Ascending aorta (tissue), 2 donors: ENCODE results near the gene ATP6V1E1. TPM values are rescaled to one million over a fixed set of nuclear protein-coding genes. Genes with fewer than 3 reads are reported as not detected.

ENCODE experiments used
- DNase-seq, 2 donors: peaks; one replicate each; pipeline ENCODE4 v3.0.0-alpha.2; 2019; ENCODE audit warnings: low spot score in 2 of 2
- H3K27ac ChIP-seq, 2 donors: fragments of 200-600 bp; sonication (generic); one replicate each; pipeline ENCODE4 v1.5.1; 2016 to 2017; ENCODE audit warnings: mild to moderate bottlenecking in 1 of 2
- H3K27me3 ChIP-seq: fragments of 200-600 bp; sonication (generic); one replicate; pipeline ENCODE4 v1.5.1; 2017
- H3K36me3 ChIP-seq, 2 donors: fragments of 200-600 bp; sonication (generic); one replicate each; pipeline ENCODE4 v1.5.1; 2016
- H3K4me1 ChIP-seq, 2 donors: fragments of 200-600 bp; sonication (generic); one replicate each; pipeline ENCODE4 v1.5.1; 2016 to 2017; ENCODE audit warnings: mild to moderate bottlenecking in 1 of 2
- H3K4me3 ChIP-seq, 2 donors: fragments of 200-600 bp; sonication (generic); one replicate each; pipeline ENCODE4 v1.5.1; 2016 to 2017; ENCODE audit warnings: mild to moderate bottlenecking in 1 of 2
- H3K9me3 ChIP-seq, 2 donors: fragments of 200-600 bp; sonication (generic); one replicate each; pipeline ENCODE4 v1.5.1; 2016
- CTCF ChIP-seq, 3 experiments: fragments of 200-600 bp in 2 of 3; fragments of 450-650 bp in 1 of 3; sonication (generic) in 2 of 3; IDR thresholded peaks; one replicate each; pipeline ENCODE4 v1.5.1; 2016 to 2019; ENCODE audit warnings: antibody characterized with exemption in 3 of 3, mild to moderate bottlenecking in 1 of 3, moderate library complexity in 1 of 3
- intact Hi-C: fragments of 100-400 bp; cut with DNase I; formaldehyde crosslinking; loops from one replicate; pipeline ENCODE4 v1.15.1; 2023
- total RNA-seq: library from RNA; depleted of rRNA; stranded (reverse); fragments of >200 nt; gene quantifications from one replicate; pipeline ENCODE4 v1.1.0, GENCODE V29; 2016

Gene ATP6V1E1
- total RNA-seq, 1 donor from 2014 or later = 94.6 TPM

GRCh38 chr22:17597217-17597616, 31.3 kb downstream of the ATP6V1E1 start:
- Histone ChIP-seq H3K4me3 (no peak overlapping the region), H3K9me3 (no peaks in the 10 kb centered on the region), H3K36me3 (peaks cover 86 to 100% of the 10 kb centered on the region in 2 donors), H3K27ac (no peak overlapping the region), H3K4me1 (no peaks in the 10 kb centered on the region), H3K27me3 (no peaks in the 10 kb centered on the region)
- DNase-seq = no peak
- intact Hi-C loops = no loop called here
- TF ChIP-seq CTCF (IDR thresholded peaks at IDR 0.05) = no peak

- Histone ChIP-seq H3K9me3 (no peaks in the 10 kb centered on the region), H3K4me1 (no peaks in the 10 kb centered on the region), H3K27me3 (no peaks in the 10 kb centered on the region), H3K4me3 (no peak overlapping the region), H3K27ac (no peak overlapping the region), H3K36me3 (peaks cover 94 to 100% of the 10 kb centered on the region in 2 donors)
- intact Hi-C loops = no loop called here
- DNase-seq = no peak
- TF ChIP-seq CTCF (IDR thresholded peaks at IDR 0.05) = no peak
Measured at GRCh38 chr22:17596226-17596625, 32.3 kb downstream of the ATP6V1E1 start.

- no peak for DNase-seq
- TF ChIP-seq CTCF (IDR thresholded peaks at IDR 0.05) = no peak
- intact Hi-C loops = no loop called here
Measured at GRCh38 chr22:17592201-17592600, 36.3 kb downstream of the ATP6V1E1 start.

GRCh38 chr22:17590586-17590985, 38.0 kb downstream of the ATP6V1E1 start:
- H3K9me3 ChIP-seq = no peaks in the 10 kb centered on the region
- no peak overlapping the region for H3K27ac ChIP-seq
- H3K36me3 ChIP-seq = peaks cover 50 to 58% of the 10 kb centered on the region in 2 donors
- no peaks in the 10 kb centered on the region for H3K4me1 ChIP-seq
- no peaks in the 10 kb centered on the region for H3K27me3 ChIP-seq
- intact Hi-C loops = no loop called here
- TF ChIP-seq CTCF (IDR thresholded peaks at IDR 0.05) = no peak
- no peak overlapping the region for H3K4me3 ChIP-seq
- DNase-seq = no peak

More at GRCh38 chr22:17592201-17592600, 36.3 kb downstream of the ATP6V1E1 start:
- Histone ChIP-seq H3K27ac (no peak overlapping the region), H3K4me3 (no peak overlapping the region), H3K4me1 (no peaks in the 10 kb centered on the region), H3K9me3 (no peaks in the 10 kb centered on the region), H3K27me3 (no peaks in the 10 kb centered on the region), H3K36me3 (peaks cover 62 to 74% of the 10 kb centered on the region in 2 donors)

- Histone ChIP-seq H3K36me3 (peaks cover 44 to 51% of the 10 kb centered on the region in 2 donors), H3K9me3 (no peaks in the 10 kb centered on the region), H3K27ac (no peak overlapping the region), H3K4me3 (no peak overlapping the region), H3K27me3 (no peaks in the 10 kb centered on the region), H3K4me1 (no peaks in the 10 kb centered on the region)
- TF ChIP-seq CTCF (IDR thresholded peaks at IDR 0.05) = no peak
- no peak for DNase-seq
- intact Hi-C loops = no loop called here
Measured at GRCh38 chr22:17589810-17590375, 38.7 kb downstream of the ATP6V1E1 start.

GRCh38 chr22:17588606-17589005, 39.9 kb downstream of the ATP6V1E1 start:
- intact Hi-C loops = no loop called here

More at GRCh38 chr22:17588606-17589005, 39.9 kb downstream of the ATP6V1E1 start:
- Histone ChIP-seq H3K27ac (no peak overlapping the region), H3K9me3 (no peaks in the 10 kb centered on the region), H3K36me3 (peaks cover 31 to 38% of the 10 kb centered on the region in 2 donors), H3K27me3 (no peaks in the 10 kb centered on the region), H3K4me1 (no peaks in the 10 kb centered on the region), H3K4me3 (no peak overlapping the region)
- TF ChIP-seq CTCF (IDR thresholded peaks at IDR 0.05) = no peak
- DNase-seq = no peak
